HL-60/S4 treated with phorbol 12-myristate 13-acetate at 8.2 ng/mL for 4 days and 3 days (cell line): Measurements from ENCODE around the gene PDE4D.
"Not testable (repeated sequence)": the region's sequence is repeated elsewhere in the genome, so short reads cannot be mapped to it uniquely, and the experiment has no call there.

Experiments used
- in situ Hi-C: fragments of 300-500 bp; cut with MboI; formaldehyde crosslinking; loops from 2 replicates; pipeline ENCODE4 v1.15.0; 2022; ENCODE audit warnings: low sequenced_read_pairs

Gene PDE4D

DNA sequence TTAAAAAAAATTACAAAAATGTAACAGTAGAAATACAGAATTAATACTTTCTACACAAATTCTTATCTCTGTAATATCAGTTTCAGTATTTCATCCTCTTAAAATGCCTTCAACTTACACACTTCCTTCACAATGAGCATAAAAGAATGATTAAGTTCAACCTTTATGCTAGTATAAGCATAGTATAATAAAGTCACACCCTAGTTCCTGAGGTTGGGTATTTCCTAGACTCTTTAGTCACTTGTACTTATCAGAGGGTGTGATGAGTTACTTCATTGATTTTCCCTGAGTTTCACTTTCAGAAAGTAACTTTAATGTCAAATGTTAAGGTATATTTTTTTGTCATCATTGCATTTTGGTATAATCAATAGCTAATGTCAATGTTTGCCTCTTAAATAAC lies 302.4 kb downstream of the PDE4D start:
- in situ Hi-C loops, result no loop called here

DNA sequence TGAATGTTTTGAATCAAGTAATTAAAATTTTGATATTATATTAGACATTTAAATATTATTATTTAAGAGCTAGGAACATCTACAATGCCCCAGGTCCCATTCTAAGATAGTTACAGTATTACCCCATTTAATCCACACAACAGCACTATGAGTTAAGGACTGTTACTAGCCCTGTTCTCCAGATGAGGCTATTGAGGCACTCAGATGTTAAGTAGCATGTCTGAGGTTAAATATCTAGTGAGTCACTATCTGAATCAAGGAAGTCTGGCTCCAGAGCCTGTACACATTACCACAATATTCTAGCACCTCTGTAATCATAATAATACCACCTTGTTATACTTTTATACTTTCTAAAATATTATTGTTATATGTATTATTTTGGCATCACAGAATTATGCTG lies 304.6 kb downstream of the PDE4D start:
- in situ Hi-C loops, result no loop called here

DNA sequence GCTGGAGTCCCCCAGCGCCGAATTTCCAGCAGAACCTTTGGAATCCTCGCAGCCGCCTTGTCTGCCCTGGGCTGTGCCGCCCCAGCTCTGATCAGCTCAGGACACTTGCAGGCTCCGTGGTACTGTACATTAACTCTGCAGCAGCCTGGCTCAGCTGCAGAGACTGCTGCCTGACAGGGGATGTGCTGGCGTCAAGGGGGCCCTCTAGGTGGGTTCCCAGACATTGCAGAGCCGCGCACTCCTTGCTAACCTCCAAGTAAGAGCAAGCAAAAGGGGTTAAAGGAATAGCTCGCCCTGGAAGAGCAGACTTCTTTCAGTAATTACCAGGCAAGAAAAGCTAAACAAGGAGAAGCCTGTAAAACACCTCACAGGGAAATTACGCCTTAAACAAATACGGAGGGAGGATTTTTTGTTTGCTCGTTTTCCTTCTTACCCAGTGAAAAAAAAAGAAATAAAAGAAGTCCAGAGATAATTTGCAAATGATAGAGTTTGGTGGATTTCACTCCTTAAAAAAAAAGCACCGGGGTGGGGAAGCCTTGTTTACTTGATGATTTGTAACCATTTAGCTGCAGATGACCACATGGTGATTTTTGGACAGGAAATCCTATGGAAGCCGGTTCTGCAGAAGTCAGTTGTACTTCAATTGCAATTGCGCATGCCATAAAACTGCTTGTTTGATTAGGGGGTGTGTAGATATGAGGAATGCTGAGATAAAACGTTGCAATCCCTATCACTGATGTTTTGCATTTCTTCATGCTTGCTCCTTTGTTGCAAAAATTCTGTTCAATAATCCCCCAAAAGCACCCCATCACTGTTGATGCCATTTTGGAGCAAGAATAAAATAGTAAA lies 305.8 kb downstream of the PDE4D start:
- in situ Hi-C loops, result no loop called here

DNA sequence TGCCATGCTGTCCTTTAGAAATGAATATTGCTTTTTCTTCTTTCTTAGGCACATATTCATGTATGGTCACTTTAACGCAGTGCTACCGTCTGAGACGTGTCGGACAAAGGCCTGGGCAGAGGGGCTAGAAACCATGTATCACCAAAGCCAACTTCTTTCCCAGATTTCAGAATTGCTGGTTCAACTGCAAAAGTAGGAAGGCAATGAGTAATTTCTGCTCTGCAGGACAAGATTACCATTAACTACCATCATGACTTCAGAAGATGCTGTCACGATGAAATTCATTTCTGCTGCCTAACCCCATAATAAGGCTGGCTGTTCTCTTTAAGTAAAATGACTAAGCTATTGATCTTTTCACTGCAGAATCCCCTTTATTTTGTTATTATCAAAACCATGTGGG lies 306.7 kb downstream of the PDE4D start:
- in situ Hi-C loops, result no loop called here

DNA sequence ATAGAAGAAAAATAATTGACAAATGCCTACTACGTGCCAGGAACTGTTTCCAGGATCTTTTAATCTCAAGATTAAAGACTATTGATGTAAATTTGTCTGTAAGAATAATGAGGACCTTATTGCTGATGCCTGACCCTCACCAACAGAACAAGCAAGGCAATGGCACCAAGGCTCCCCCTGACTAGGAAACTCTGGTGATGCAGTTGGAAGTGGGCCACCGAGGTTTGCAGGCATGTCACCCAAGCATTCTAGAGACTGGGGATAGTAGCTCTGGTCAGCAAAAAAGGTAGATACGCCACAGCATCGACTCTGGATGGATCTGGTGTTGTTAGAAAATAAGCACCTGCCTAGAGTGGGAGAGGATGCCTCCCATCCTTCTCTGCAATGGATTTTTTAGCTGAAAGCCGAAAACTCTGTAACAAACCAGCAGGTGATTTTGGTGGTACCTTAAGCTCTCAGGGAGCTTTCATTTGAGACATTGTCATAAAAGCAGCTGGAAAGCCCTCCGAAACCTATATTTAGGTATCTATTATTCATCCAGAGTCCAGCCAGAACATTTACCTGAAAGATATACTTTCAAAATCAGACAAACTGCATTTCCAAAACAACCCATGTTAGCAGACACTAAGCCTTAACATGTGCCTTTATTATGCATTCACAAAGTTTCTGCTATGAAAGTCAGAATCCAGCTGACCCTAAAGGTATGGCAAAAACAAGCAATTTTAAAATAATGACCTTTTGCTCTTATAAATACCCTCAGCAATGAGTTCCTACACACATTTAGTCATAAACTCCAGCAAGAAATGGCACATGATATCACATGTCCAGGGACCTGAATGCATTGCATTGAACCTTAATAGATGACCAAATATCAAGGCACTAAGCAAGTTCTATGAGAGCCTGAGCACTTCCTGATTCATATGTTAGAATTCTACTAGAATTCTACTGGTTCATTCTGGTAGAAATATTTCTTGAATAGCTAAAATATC lies 308.4 kb downstream of the PDE4D start:
- in situ Hi-C loops, result no loop called here

DNA sequence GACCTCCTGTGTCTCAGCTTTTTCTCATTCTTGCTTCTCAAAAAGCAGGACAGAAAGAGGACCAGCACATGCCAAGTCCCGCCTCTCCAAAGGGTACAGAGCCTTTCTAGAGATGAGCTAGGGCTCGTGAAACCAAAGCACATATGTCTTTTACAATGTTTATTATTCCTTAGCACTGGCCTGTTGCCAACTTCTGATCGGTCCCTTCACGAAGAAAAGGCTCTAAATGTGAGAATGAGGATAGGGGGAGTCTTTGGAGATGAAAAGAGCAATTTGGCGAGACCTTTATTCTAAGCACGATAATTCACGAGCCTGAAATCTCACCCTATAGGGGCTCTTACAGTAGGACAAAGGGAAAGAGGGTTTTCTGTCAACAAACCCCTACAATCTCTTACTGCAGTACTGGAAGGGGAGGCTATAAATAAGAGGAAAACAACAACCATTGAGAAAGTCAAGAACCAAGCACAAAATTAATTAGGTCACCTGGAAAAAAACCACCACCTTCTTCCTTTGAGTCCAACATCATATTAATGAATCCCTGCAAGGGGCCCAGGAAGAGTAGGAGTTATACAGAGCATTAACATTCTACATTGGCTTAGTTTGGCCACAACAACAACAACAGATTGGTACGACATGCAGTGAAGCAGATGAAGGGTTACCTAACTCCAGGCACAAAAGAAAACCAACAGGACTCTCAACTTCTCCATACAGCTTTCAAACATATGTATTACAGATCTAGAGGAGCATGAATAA lies 309.5 kb downstream of the PDE4D start:
- in situ Hi-C loops, result no loop called here

DNA sequence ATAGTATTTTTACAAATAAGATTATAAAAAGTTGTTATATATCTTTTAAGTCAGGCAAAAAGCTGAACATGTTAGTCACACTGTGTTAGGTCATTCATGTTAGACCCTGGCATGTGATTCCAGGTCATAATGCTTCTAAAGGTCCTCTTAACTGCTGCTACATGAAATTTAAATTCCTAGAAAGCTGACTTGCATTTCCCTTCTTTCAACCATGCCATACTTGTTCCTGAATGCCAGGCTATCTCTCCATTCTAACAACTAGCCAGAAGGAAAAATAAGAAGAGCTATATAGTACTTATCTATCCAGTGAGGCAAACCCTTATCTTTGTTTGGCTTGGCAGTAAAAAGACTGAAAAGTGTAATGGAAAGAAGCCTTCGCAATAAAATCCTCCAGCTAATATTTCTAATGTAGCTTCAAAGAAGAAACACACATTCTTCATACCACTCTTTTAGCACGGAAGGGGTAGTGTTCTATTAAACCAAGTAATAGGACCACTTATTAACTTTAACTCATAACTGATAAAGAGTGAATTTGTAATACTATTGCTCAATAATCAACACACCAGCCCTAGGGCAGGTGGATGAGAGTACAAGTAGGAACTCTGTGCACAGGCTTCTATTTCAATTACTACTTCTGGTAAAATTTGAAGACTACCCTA lies 310.2 kb downstream of the PDE4D start:
- in situ Hi-C loops, result no loop called here

DNA sequence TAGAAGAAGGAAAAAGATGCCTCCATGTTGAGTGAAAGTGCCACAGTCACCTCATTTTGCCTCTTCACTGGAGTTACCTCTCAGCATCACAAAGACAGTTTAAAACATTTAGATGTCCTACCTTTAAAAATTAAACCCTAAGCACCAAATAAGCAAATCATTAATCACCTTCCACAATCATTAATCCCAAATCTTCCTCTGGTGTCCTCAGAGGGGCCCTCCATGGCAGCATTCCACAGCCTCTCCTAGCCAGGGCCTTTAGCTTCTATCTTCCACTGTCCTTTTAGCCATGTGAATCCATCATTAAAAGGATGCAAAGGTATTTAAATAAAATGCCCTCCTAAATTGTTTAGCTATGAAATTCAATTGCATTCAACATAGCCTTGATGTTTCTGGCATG lies 310.8 kb downstream of the PDE4D start:
- in situ Hi-C loops, result no loop called here

DNA sequence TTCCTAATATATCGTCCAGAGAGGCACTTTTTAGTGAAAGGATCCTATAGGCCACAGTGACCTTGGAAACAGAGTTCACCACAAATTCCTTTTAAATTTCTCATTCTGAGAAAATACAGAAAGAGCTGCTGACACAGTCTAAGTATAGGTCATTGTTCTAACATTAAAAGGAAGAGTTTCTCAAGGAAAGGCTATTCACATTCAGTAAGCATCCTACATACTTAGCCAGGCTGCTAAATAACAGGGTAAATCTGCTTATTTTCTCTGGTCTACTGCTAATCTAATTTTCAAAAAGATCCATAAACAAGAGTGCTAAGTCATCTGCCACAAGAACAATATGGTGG lies 313.7 kb downstream of the PDE4D start:
- in situ Hi-C loops, result no loop called here

DNA sequence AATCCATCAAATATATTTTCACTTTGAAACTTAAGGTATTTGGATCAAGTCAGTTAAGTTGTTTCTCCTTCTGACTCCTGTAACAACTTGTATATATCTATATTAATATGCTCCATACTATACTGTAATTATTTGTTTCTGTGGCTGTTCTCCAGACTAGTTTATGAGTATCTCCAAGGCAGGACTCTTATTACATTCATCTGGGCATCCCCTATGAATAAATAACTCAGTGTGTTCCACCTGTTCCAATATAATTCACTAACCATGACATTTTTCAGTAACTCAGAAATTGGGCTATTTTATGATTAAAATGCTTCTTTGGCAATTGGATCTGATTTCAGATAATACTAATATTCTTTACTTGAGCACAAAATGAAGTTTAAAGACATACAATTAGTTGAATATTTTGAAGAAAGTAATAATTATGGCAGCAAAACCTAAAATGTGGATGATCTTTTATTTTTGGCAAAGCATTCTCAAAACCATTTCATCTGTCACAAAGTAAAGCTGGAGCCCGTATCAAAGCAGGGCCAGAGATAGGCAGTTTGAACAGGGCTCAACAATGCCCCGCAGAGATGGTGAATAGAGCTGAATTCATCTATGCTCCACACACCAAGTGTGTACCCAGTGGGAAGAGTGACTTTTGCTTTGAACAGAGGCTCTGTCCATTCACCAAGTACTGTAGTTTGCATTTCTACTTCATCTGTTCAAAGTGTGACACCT lies 314.3 kb downstream of the PDE4D start:
- in situ Hi-C loops, result no loop called here

DNA sequence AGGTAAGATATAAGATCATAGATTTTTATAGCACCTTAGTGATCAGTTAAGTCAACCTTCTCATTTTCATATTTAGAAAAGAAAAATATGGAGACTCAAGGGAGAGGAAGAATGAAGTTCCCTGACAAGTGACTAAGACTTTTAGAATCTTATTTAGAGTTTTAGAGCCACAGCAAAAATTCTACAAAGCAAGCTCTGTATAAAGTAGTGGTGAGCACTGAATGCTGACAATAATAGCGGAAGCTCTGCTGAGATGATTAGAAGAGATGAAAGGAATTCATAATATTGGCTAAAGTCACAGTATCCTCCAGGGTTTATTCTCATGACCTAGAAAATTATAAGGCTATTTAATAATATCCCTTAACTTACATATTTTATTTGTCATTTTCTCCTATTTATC lies 316.0 kb downstream of the PDE4D start:
- in situ Hi-C loops, result no loop called here

DNA sequence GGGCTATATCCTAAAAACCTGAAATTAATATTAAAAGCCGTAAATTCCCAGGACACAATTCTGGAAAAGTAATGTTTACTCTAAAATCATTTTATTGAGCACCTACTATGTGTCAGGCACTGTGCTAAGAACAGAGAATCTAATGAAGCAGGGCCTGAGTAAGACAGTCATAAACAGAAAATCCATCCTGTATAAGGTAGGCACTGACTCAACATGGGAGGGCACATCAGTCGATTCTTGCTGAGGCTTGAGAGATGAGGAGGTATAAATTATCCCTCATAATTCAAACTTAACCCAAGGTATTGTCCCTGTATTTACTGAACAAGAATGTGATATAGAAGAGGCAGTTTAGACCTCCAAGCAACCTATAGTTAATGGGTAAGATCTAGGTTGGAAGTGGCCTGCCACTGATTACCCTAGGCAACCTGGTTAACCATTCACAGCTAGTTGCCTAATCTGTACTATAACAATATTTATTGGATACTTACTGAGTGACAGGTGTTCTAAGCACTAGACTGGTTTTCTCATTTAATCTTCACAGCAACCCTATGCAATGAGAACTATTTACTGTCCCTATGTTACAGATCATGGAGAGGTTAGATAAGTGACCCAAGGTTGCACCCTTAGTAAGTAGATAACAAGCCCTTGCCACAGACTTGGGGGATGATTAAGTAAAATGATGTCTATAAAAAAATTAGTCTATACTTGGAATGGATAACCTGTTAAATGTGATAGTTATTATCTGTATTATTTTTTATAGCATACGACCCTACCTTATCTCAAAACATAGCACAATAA lies 317.7 kb downstream of the PDE4D start:
- in situ Hi-C loops, result no loop called here

DNA sequence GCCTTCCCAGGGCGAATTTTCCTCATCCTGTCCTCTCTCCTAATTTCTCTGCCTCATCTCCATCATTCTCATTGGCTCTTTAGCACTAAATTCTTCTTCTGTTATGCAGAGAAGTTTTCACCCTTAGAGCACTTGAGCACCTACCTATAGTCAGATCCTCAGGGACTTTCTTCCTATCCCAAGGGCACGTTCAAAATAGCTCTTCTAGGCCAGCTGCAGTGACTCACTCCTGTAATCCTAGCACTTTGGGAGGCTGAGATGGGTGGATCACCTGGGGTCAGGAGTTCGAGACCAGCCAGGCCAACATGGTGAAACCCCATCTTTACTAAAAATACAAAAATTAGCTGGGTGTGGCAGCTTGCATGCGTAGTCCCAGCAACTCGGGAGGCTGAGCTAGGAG lies 320.0 kb downstream of the PDE4D start:
- in situ Hi-C loops, result not testable (repeated sequence)

DNA sequence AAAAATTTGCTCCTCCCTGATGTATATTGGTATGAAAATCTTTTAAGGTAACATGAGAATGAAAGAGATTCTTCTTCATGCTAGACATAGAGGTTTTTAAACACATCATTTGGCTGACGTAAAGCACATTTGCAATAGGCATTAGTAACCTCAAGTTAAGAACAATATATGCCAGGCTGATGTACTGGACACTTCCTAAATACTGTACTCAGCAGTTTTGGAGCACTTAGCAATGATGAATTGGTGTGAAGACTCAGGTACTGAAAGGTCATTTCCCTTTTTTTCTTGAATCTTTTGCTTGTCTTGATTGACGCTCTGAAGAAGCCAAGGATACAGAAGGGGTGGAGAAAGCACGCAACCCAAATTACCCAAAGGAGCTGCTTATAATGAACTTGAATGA lies 322.5 kb downstream of the PDE4D start:
- in situ Hi-C loops, result no loop called here

DNA sequence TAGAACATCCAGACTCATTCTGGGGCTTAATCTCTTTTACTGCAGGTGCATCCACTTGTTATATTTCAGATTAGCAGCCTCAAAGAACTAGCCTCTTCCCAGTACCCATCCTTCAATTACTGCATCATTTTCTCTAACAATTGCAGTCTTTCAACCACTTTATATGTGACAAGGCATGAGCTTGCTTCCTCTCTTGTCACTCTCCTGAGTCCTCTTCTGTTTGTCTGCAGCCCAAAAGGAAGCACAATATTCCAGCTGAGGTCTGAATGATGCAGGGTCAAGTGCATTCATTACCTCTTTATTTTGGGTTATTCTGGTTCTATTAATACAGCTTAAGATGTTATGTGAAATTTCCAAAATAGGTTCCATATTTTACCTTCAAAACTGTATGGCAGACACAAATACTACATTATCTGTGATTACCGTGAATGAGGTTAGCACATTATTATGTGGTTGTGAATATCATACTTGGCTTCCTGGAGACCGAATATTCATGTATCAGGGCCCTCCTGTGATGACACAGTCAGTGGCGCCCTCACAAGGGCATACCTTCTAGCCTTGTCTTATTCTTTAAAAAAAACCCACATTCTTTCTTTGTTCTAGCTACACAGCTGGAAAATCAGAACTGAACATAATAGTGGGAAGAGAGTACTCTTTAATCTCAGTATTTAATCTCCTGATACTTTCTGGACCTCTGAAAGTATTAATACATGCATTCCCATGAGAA lies 323.8 kb downstream of the PDE4D start:
- in situ Hi-C loops, result no loop called here

DNA sequence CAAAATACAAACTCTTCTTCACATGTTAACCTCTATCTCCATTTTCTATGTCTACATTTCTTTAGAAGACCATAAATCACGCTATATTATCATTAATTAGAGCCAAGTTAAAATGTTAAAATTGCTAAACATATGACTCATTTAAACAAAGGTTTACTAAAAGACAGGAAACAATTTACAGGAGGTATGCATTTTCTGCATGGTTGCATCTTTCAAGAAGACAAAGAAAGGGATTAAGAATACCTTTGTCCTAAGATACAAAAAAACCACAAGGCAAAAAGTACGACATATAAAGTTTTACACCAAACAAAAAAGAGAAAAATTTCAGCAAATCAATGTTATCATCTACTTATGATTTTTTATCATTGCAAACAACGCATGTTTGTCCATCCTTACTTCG lies 324.4 kb downstream of the PDE4D start:
- in situ Hi-C loops, result no loop called here

DNA sequence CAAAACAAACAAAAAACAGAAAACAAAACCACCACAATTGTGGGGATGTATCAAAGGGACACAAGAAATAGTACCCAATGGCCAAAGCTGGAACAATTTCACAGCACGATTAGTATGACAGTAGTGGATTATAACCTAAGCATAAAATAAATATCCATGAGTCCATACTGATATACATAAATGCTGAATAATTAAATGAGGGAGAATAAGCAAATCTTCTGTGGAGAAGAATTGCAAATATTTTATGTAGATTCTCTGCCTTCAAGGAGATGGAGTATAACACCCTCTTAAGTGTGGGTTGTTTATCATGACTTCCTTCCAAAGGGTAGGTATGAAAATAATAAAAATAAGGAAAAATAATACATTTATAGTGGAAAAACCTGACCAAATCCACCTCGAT lies 325.4 kb downstream of the PDE4D start:
- in situ Hi-C loops, result no loop called here

DNA sequence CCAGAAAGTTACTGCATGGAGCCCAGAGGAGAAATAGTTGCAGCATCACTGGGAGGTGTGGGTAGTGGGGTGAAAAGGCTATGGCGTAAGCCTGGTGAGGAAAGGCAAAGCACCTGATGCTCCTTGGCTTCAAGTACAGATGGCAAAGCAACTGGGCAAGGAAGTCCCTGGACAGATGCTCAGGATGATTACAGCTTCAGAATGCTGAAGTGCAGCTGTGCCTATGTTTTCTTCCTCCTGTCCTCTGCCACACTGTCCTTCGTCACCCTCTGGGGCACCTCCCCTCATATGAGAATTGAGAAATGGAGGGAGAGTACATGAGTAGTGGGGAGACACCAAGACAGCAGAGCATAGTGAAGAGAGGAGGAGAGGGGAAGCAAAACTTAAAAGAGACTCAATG lies 328.0 kb downstream of the PDE4D start:
- in situ Hi-C loops, result no loop called here

DNA sequence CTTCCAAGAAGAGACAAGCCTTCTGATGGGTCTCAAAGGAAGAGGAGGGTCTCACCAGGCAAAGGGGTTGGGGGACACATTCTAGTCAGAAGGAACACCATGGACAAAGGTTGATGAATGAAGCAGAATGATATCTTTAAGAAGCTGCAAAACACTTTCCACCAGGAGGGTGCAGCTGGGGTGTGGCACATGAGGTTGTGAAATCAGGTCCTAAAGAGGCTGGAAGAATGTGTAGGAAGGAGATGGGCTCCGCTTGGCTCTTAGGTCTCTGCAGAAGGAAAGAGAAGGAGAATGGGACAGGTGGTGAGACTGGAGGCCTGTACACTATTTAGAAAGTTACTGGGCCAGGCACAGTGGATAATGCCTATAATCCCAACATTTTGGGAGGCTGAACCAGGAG lies 328.6 kb downstream of the PDE4D start:
- in situ Hi-C loops, result no loop called here
